Endothelial cell of umbilical vein (primary cell): ENCODE measurements around the gene PGAM4. TPM values are rescaled to one million over a fixed set of nuclear protein-coding genes. Genes with fewer than 3 reads are reported as not detected.
A peak's percentile ranks its signal among the peaks of the same experiment; 100 is the strongest.
"Not testable (repeated sequence)": the region's sequence is repeated elsewhere in the genome, so short reads cannot be mapped to it uniquely, and the experiment has no call there.

Experiments used
- BruUV-seq: library from RNA; stranded (reverse); fragments of 400-500 nt; replicated peaks from 2 replicates; lab custom pipeline; 2021; lab: Mats Ljungman, UMichigan
- CTCF ChIA-PET: fragments of 300-600, 350-600 bp; sonication (Branson Sonifier 250); formaldehyde crosslinking; loops from one replicate; lab custom pipeline; 2021; ENCODE audit warnings: antibody characterized with exemption, inconsistent platforms; lab: Charles Lee
- POLR2A ChIA-PET: fragments of 300-600, 350-600 bp; sonication (Branson Sonifier 250); formaldehyde crosslinking; loops from one replicate; lab custom pipeline; 2021; ENCODE audit warnings: antibody characterized with exemption, inconsistent platforms; lab: Charles Lee
- DNase-seq: peaks from one replicate; pipeline ENCODE4 v3.0.0-alpha.2; 2011; ENCODE audit warnings: low read depth, low spot score
- FAIRE-seq: peaks from 2 replicates; lab custom pipeline; 2011; peaks lifted over from hg19 to GRCh38; lab: Jason Lieb, UNC
- H2AFZ ChIP-seq: 2 replicates; pipeline ENCODE4 v1.6.0; 2012; ENCODE audit warnings: low read depth, low read length, control low read depth, inconsistent platforms
- H3K27ac ChIP-seq: 2 replicates; pipeline ENCODE4 v1.5.1; 2011; ENCODE audit warnings: low read depth, mild to moderate bottlenecking, control low read depth, low read length, moderate library complexity; ENCODE audit not compliant: insufficient read depth
- H3K27me3 ChIP-seq, 2 experiments: 2 replicates each; pipeline versions ENCODE4 v1.6.0 to v1.6.1; 2011; ENCODE audit warnings: low read length in 2 of 2, mixed read lengths in 1 of 2; ENCODE audit not compliant: control insufficient read depth in 2 of 2, insufficient read depth in 2 of 2
- H3K36me3 ChIP-seq, 2 experiments: 2 replicates in 1 of 2; 3 replicates in 1 of 2; pipeline ENCODE4 v1.5.1; 2011; ENCODE audit warnings: low read length in 2 of 2, mild to moderate bottlenecking in 1 of 2, moderate library complexity in 1 of 2; ENCODE audit not compliant: control insufficient read depth in 2 of 2, insufficient read depth in 2 of 2; ENCODE audit errors: extremely low read depth in 1 of 2
- H3K4me1 ChIP-seq: 3 replicates; pipeline ENCODE4 v1.5.1; 2011; ENCODE audit warnings: mild to moderate bottlenecking, low read length; ENCODE audit not compliant: control insufficient read depth, insufficient read depth; ENCODE audit errors: extremely low read depth
- H3K4me2 ChIP-seq: 2 replicates; pipeline ENCODE4 v1.6.1; 2011; ENCODE audit warnings: low read length, control low read depth, mixed read lengths; ENCODE audit not compliant: insufficient read depth
- H3K4me3 ChIP-seq, 3 experiments: fragments of 200-600 bp in 1 of 3; sonication (generic), shearing (Covaris generic) in 1 of 3; replicated peaks in 1 of 3; 2 replicates each; pipeline ENCODE4 v1.5.1; 2011 to 2016; ENCODE audit warnings: control low read depth in 3 of 3, low read length in 3 of 3, mild to moderate bottlenecking in 2 of 3, inconsistent platforms in 1 of 3, low read depth in 1 of 3, moderate library complexity in 1 of 3; ENCODE audit not compliant: insufficient read depth in 1 of 3
- H3K79me2 ChIP-seq: 2 replicates; pipeline ENCODE4 v1.6.0; 2012; ENCODE audit warnings: low read length, inconsistent platforms; ENCODE audit not compliant: control insufficient read depth, insufficient read depth
- H3K9ac ChIP-seq: replicated peaks from 2 replicates; pipeline ENCODE3; 2011; ENCODE audit warnings: low read length, control low read depth; ENCODE audit not compliant: insufficient read depth; ENCODE audit errors: extremely low read depth
- H3K9me1 ChIP-seq: replicated peaks from 3 replicates; pipeline ENCODE4 v1.6.0; 2011; ENCODE audit warnings: mild to moderate bottlenecking, low read length; ENCODE audit not compliant: control insufficient read depth, insufficient read depth; ENCODE audit errors: extremely low read depth
- H3K9me3 ChIP-seq: replicated peaks from 2 replicates; pipeline ENCODE4 v1.5.1; 2012; ENCODE audit warnings: low read length, inconsistent platforms; ENCODE audit not compliant: control insufficient read depth, insufficient read depth
- H4K20me1 ChIP-seq: replicated peaks from 2 replicates; pipeline ENCODE3; 2011; ENCODE audit warnings: mild to moderate bottlenecking, low read length; ENCODE audit not compliant: control insufficient read depth, insufficient read depth; ENCODE audit errors: extremely low read depth
- CTCF ChIP-seq, 2 donors: IDR thresholded peaks; 1 replicate in 1 of 2; 2 replicates in 1 of 2; pipeline ENCODE4 v1.5.1; 2011; ENCODE audit warnings: low read length in 2 of 2, mild to moderate bottlenecking in 2 of 2, moderate library complexity in 2 of 2, control low read depth in 1 of 2, inconsistent platforms in 1 of 2, low read depth in 1 of 2; ENCODE audit not compliant: insufficient read depth in 1 of 2; ENCODE audit errors: extremely low read depth in 1 of 2
- EZH2 ChIP-seq: IDR thresholded peaks from 2 replicates; pipeline ENCODE4 v1.6.1; 2012; ENCODE audit warnings: borderline replicate concordance, low read depth, mild to moderate bottlenecking, moderate library complexity, low read length, inconsistent platforms; ENCODE audit not compliant: severe bottlenecking
- FOS ChIP-seq: IDR thresholded peaks from 2 replicates; pipeline ENCODE4 v1.6.1; 2011; ENCODE audit warnings: mild to moderate bottlenecking, low read length, moderate library complexity, borderline replicate concordance; ENCODE audit not compliant: insufficient read depth
- GATA2 ChIP-seq: IDR thresholded peaks from 2 replicates; pipeline ENCODE4 v1.7.0; 2011; ENCODE audit warnings: low read depth, mild to moderate bottlenecking, moderate library complexity, mixed read lengths, low read length; ENCODE audit not compliant: insufficient read length, insufficient read depth
- JUN ChIP-seq: IDR thresholded peaks from 2 replicates; pipeline ENCODE4 v1.6.1; 2011; ENCODE audit warnings: borderline replicate concordance, low read depth; ENCODE audit not compliant: insufficient read length, insufficient read depth
- MAX ChIP-seq: IDR thresholded peaks from 2 replicates; pipeline ENCODE4 v1.6.1; 2011; ENCODE audit not compliant: insufficient read depth, insufficient read length
- MYC ChIP-seq: IDR thresholded peaks from one replicate; pipeline ENCODE4 v1.6.1; 2011; ENCODE audit warnings: mild to moderate bottlenecking, low read depth, low read length
- POLR2A ChIP-seq: IDR thresholded peaks from 2 replicates; pipeline ENCODE4 v1.6.1; 2012; ENCODE audit warnings: low read depth, mild to moderate bottlenecking, control low read depth, low read length
- POLR2AphosphoS5 ChIP-seq: IDR thresholded peaks from 2 replicates; pipeline ENCODE4 v1.6.1; 2012; ENCODE audit warnings: low read depth, mild to moderate bottlenecking, control low read depth, low read length, moderate library complexity; ENCODE audit not compliant: insufficient read depth
- dilution Hi-C: fragments of 300-500 bp; cut with MboI; formaldehyde crosslinking; loops from one replicate; pipeline ENCODE4 v1.15.0; 2019; ENCODE audit warnings: low sequenced_read_pairs; ENCODE audit not compliant: extremely low pct_ligation_motif_present
- intact Hi-C: fragments of 100-400 bp; cut with micrococcal nuclease; formaldehyde crosslinking; loops from one replicate; pipeline ENCODE4 v1.10.0; 2022
- polyA plus RNA-seq, 4 experiments: library from polyadenylated mRNA; depleted of rRNA in 3 of 4; stranded (reverse) in 3 of 4; unstranded in 1 of 4; fragments of >200 nt; gene quantifications; 2 replicates each; pipeline versions ENCODE4 v1.2.1 to v1.2.3, GENCODE V29; 2011 to 2012; ENCODE audit warnings: missing spikeins in 1 of 4
- total RNA-seq: library from RNA; stranded (reverse); gene quantifications from 2 replicates; pipeline ENCODE4 v1.2.3, GENCODE V29; 2021

PGAM4 gene
- total and polyA plus RNA-seq, 2 donors (not counting 3 experiments of a cell fraction or from before 2014, with no cell fraction given): 0.12 TPM; not detected in 1

- Histone ChIP-seq H4K20me1 (no peaks in the 10 kb centered on the region), H3K27ac (no peak overlapping the region), H3K4me3 (no peak overlapping the region), H3K79me2 (no peaks in the 10 kb centered on the region), H2AFZ (no peak overlapping the region), H3K9me3 (no peaks in the 10 kb centered on the region), H3K36me3 (no peaks in the 10 kb centered on the region), H3K9me1 (no peaks in the 10 kb centered on the region), H3K27me3 (no peaks in the 10 kb centered on the region), H3K4me2 (no peak overlapping the region), H3K9ac (no peak overlapping the region), H3K4me1 (peaks cover 2% of the 10 kb centered on the region)
- FAIRE-seq (peak; percentile 71), DNase-seq (no peak)
- CTCF ChIA-PET: interaction anchor here (1.2 kb wide), 1 partner anchor 36 kb away, joined by 4 read pairs; the partner anchor contains the start of gene ATP7A
- no TSS peak for BruUV-seq
- no peak for TF ChIP-seq MAX
- TF ChIP-seq CTCF (IDR thresholded peaks at IDR 0.05; ENCODE audit: extremely low read depth in 1 of 2, insufficient read depth in 1 of 2, low read depth in 1 of 2, low read length in 2 of 2): no peak
- no peak for TF ChIP-seq MYC
- no peak for TF ChIP-seq JUN
- no peak for TF ChIP-seq EZH2
- TF ChIP-seq POLR2AphosphoS5: no peak
- no peak for TF ChIP-seq FOS
- no peak for TF ChIP-seq POLR2A
- TF ChIP-seq GATA2: no peak
- intact Hi-C loops (no loop called here), dilution Hi-C loops (no loop called here)
- POLR2A ChIA-PET: no interaction called here
Measured at GRCh38 chrX:77945910-77946545, 23.4 kb downstream of the PGAM4 start.

GRCh38 chrX:77945031-77945430, 24.4 kb downstream of the PGAM4 start:
- POLR2A ChIA-PET, H2AFZ ChIP-seq, DNase-seq, H3K9ac ChIP-seq, FAIRE-seq, H3K36me3 ChIP-seq, CTCF ChIA-PET, intact Hi-C loops, H3K4me2 ChIP-seq, H3K9me3 ChIP-seq, BruUV-seq, H3K27ac ChIP-seq, H4K20me1 ChIP-seq, H3K27me3 ChIP-seq, H3K4me3 ChIP-seq, H3K4me1 ChIP-seq, H3K9me1 ChIP-seq, H3K79me2 ChIP-seq, dilution Hi-C loops: not testable (repeated sequence)
